DND-41 (cell line): Measurements from ENCODE around the gene ASB7.

ENCODE experiments used
- EZH2 ChIP-seq: IDR thresholded peaks from 3 replicates; pipeline ENCODE4 v1.6.1; 2012; ENCODE audit warnings: borderline replicate concordance, low read depth, mild to moderate bottlenecking, moderate library complexity, low read length, inconsistent platforms; ENCODE audit not compliant: severe bottlenecking
- TF ChIP-seq, protein P1 (sequence below): IDR thresholded peaks from 2 replicates; pipeline ENCODE4 v1.5.1; 2012; ENCODE audit warnings: borderline replicate concordance, low read length, moderate library complexity, mild to moderate bottlenecking; ENCODE audit not compliant: poor library complexity, severe bottlenecking; ENCODE audit errors: extremely low read depth

DNA sequence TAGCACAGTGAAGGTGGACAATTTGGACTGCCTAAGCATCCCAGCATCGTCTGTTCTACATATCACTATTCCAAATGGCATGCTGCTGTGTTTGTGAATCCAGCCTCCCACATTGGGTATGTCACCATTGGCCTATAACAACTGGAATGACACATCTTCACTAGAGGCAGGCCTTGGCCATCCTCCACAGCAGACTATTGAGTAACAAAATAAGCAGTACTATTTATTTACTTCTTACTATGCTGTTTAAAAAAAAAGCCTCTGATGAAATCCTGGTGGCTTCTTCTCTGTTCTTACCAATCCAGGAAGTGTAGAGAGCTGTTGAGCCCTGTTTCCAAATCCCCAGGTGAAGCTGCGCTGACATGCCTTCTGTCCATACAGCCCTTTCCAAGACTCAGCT is 43.1 kb upstream of the ASB7 start:
- TF ChIP-seq, protein P1, sequence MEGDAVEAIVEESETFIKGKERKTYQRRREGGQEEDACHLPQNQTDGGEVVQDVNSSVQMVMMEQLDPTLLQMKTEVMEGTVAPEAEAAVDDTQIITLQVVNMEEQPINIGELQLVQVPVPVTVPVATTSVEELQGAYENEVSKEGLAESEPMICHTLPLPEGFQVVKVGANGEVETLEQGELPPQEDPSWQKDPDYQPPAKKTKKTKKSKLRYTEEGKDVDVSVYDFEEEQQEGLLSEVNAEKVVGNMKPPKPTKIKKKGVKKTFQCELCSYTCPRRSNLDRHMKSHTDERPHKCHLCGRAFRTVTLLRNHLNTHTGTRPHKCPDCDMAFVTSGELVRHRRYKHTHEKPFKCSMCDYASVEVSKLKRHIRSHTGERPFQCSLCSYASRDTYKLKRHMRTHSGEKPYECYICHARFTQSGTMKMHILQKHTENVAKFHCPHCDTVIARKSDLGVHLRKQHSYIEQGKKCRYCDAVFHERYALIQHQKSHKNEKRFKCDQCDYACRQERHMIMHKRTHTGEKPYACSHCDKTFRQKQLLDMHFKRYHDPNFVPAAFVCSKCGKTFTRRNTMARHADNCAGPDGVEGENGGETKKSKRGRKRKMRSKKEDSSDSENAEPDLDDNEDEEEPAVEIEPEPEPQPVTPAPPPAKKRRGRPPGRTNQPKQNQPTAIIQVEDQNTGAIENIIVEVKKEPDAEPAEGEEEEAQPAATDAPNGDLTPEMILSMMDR: no peak
- no peak for TF ChIP-seq EZH2
